Heart left ventricle (tissue), 13 donors: Measurements from ENCODE around the gene GAS2L3.

ENCODE experiments used
- CTCF ChIP-seq, 12 donors: fragments of 200-600 bp; sonication (generic) in 4 of 12; IDR thresholded peaks; one replicate each; pipeline versions ENCODE4 v1.5.0 to v1.8.0; 2018 to 2022; ENCODE audit warnings: antibody characterized with exemption in 12 of 12, mild to moderate bottlenecking in 5 of 12
- POLR2A ChIP-seq, 2 donors: fragments of 450-650 bp; IDR thresholded peaks; one replicate each; pipeline ENCODE4 v1.6.1; 2017; ENCODE audit warnings: antibody characterized with exemption in 2 of 2, mild to moderate bottlenecking in 2 of 2, moderate library complexity in 2 of 2
- donor health status: ischemic (EF 13 %, LVEDD 7.1; RV severe dilation, severe dysfunction).
- donor health status: DM: no; HTN: yes; CAD: no.
- donor health status: DM: no; HTN: no; CAD: no.
- donor health status: ischemic (EF 25% LVEDD 6.9; RV normal size, moderate dysfunction).
- donor health status: ischemic (EF 25% LVEDD 5.7; RV mildly dilated, moderate dysfunction).
- donor health status: ischemic (EF 35%, LVEDD 5.7; RV mildly dilated, moderate dysfunction).
- donor health status: nonischemic (EF 11% LVEDD 7.7; RV severe dilation, severe dysfunction).
- donor health status: DM: yes; HTN: yes; CAD: no.
- donor health status: PGD.
- donor health status: ischemic (EF 29% LVEDD 5.4; RV normal size, mild dysfunction).
- donor health status: nonischemic (EF 23%, LVEDD 6.1; RV moderate dilation, normal function).

- TF ChIP-seq CTCF (IDR thresholded peaks at IDR 0.05) = no peak
- TF ChIP-seq POLR2A (IDR thresholded peaks at IDR 0.05) = no peak
These were observed 44.9 kb upstream of the GAS2L3 start for GRCh38 chr12:100528471-100529127.
